ENCODE data around the gene BSPH1.

GRCh38 chr19:48033604-48034003 is 41.6 kb upstream of the BSPH1 start:
- TF ChIP-seq CTCF (IDR thresholded peaks at IDR 0.05; ENCODE audit: borderline replicate concordance, extremely low read depth, low read length, poor library complexity, severe bottlenecking), result no peak
- TF ChIP-seq EZH2 (IDR thresholded peaks at IDR 0.05; ENCODE audit: borderline replicate concordance, low read depth, low read length, severe bottlenecking), result no peak

All from DND-41 (cell line).